ENCODE results near the gene DCDC2C.

DNA sequence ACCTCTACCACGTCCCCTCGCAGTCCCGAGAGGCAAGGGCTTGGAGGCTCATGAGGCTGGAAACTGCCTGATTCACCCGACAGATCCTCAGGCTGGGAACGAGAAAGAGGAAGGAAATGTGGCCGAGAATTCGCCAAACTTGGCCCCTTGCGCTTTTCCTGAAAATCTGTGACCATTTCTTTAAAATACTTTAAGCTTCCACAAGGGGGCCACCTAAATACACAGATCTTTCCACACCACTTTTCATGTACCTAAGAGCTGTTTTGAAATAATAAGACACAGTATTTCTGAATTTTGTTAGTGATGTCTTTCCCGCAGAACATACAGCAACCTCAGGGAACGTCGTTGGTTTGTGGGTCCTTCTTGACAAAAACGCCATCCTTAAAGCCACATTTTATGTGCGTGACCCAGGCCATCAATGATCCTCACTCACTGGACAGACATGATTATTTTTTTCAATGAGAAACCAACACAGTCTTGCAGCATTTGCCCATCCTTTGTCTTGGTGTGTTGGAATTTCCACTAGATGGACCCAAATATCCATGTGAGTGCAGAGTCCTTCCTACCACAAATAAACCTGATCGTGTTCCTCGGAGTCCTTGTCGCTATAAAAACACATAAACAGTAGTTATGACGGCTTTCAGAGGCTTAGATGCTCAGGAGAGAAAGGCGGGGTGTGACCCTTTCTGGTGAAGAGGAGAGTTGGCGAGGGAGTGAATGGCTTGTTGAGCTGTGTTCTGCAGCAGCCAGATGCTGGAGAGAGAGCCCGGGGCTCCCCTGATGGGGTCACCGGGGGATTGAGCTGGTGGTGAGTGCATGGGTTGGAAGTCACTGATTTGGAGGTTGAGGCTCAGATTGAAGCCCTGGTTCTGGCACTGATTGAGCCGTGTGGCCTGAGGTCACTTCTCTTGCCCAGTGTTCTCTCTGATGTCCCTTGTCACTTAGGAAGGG is 25.0 kb downstream of the DCDC2C start:
- TF ChIP-seq EZH2 (IDR thresholded peaks at IDR 0.05; ENCODE audit: insufficient read depth, poor library complexity, severe bottlenecking) (no peak), EZH2phosphoT487 (IDR thresholded peaks at IDR 0.05; ENCODE audit: insufficient read depth, low read depth) (no peak)
